WTC11 (cell line): ENCODE measurements around the gene COL4A2.

Experiments used
- CREM ChIP-seq: sonication (generic); formaldehyde crosslinking; IDR thresholded peaks from 2 replicates; pipeline ENCODE4 v1.8.1; 2022; ENCODE audit warnings: mild to moderate bottlenecking, missing genetic modification reagents, moderate library complexity
- CTCF ChIP-seq: fragments of 200-600 bp; IDR thresholded peaks from 2 replicates; pipeline ENCODE4 v1.8.0; 2022; ENCODE audit warnings: antibody characterized with exemption
- FOXP1 ChIP-seq: sonication (generic); formaldehyde crosslinking; IDR thresholded peaks from 2 replicates; pipeline ENCODE4 v1.8.0; 2022; ENCODE audit warnings: missing genetic modification reagents, mild to moderate bottlenecking, moderate library complexity, borderline replicate concordance
- JUN ChIP-seq: sonication (generic); formaldehyde crosslinking; IDR thresholded peaks from 2 replicates; pipeline ENCODE4 v1.8.0; 2023; ENCODE audit warnings: mild to moderate bottlenecking, missing genetic modification reagents
- MAX ChIP-seq: sonication (generic); formaldehyde crosslinking; IDR thresholded peaks from 2 replicates; pipeline ENCODE4 v1.8.0; 2022; ENCODE audit warnings: mild to moderate bottlenecking, missing genetic modification reagents
- MYBL2 ChIP-seq: sonication (generic); formaldehyde crosslinking; IDR thresholded peaks from 2 replicates; pipeline ENCODE4 v1.8.1; 2023; ENCODE audit warnings: mild to moderate bottlenecking, moderate library complexity, missing genetic modification reagents
- NFYB ChIP-seq: sonication (generic); formaldehyde crosslinking; conservative IDR thresholded peaks from 2 replicates; pipeline ENCODE4 v1.8.0; 2022; ENCODE audit warnings: low read depth, missing genetic modification reagents
- TCF7 ChIP-seq: sonication (generic); formaldehyde crosslinking; IDR thresholded peaks from 2 replicates; pipeline ENCODE4 v1.8.0; 2022; ENCODE audit warnings: mild to moderate bottlenecking, low read depth, missing genetic modification reagents, moderate library complexity
- TEAD4 ChIP-seq: sonication (generic); formaldehyde crosslinking; IDR thresholded peaks from 2 replicates; pipeline ENCODE4 v1.8.0; 2022; ENCODE audit warnings: mild to moderate bottlenecking, missing genetic modification reagents
- USF1 ChIP-seq: sonication (generic); formaldehyde crosslinking; IDR thresholded peaks from 2 replicates; pipeline ENCODE4 v1.8.0; 2022; ENCODE audit warnings: mild to moderate bottlenecking, missing genetic modification reagents
- USF2 ChIP-seq: sonication (generic); formaldehyde crosslinking; IDR thresholded peaks from 2 replicates; pipeline ENCODE4 v1.8.1; 2023; ENCODE audit warnings: mild to moderate bottlenecking, missing genetic modification reagents, moderate library complexity
- ZBTB21 ChIP-seq: sonication (generic); formaldehyde crosslinking; IDR thresholded peaks from 2 replicates; pipeline ENCODE4 v1.8.1; 2023; ENCODE audit warnings: mild to moderate bottlenecking, missing genetic modification reagents, borderline replicate concordance
- ZNF138 ChIP-seq: sonication (generic); formaldehyde crosslinking; conservative IDR thresholded peaks from 2 replicates; pipeline ENCODE4 v1.8.1; 2022; ENCODE audit warnings: mild to moderate bottlenecking, moderate library complexity, missing genetic modification reagents
- ZNF219 ChIP-seq: sonication (generic); formaldehyde crosslinking; IDR thresholded peaks from 2 replicates; pipeline ENCODE4 v1.8.0; 2023; ENCODE audit warnings: missing genetic modification reagents, mild to moderate bottlenecking, borderline replicate concordance

GRCh38 chr13:110416131-110417025, 109.3 kb downstream of the COL4A2 start:
- TF ChIP-seq CREM (CRISPR knock-in tag) (no peak), TCF7 (CRISPR knock-in tag) (no peak), USF2 (no peak), MAX (no peak), ZNF138 (CRISPR knock-in tag) (no peak), NFYB (CRISPR knock-in tag) (no peak), CTCF (no peak), FOXP1 (CRISPR knock-in tag) (no peak), JUN (CRISPR knock-in tag) (no peak), ZNF219 (CRISPR knock-in tag) (no peak), ZBTB21 (CRISPR knock-in tag) (no peak), MYBL2 (CRISPR knock-in tag) (no peak), USF1 (CRISPR knock-in tag) (no peak), TEAD4 (CRISPR knock-in tag) (no peak)
